Measurements from ENCODE around the gene CACNA1E. TPM values are rescaled to one million over a fixed set of nuclear protein-coding genes. Genes with fewer than 3 reads are reported as not detected.

CACNA1E gene
- total RNA-seq, 1 donor from 2014 or later, result 2.1 TPM

- H3K27ac Mint-ChIP-seq, result no peak overlapping the region
- no peak for DNase-seq (ENCODE audit: extremely low spot score, unreplicated experiment)
- H3K9me3 Mint-ChIP-seq, result no peaks in the 10 kb centered on the region
- TF ChIP-seq, protein P1, sequence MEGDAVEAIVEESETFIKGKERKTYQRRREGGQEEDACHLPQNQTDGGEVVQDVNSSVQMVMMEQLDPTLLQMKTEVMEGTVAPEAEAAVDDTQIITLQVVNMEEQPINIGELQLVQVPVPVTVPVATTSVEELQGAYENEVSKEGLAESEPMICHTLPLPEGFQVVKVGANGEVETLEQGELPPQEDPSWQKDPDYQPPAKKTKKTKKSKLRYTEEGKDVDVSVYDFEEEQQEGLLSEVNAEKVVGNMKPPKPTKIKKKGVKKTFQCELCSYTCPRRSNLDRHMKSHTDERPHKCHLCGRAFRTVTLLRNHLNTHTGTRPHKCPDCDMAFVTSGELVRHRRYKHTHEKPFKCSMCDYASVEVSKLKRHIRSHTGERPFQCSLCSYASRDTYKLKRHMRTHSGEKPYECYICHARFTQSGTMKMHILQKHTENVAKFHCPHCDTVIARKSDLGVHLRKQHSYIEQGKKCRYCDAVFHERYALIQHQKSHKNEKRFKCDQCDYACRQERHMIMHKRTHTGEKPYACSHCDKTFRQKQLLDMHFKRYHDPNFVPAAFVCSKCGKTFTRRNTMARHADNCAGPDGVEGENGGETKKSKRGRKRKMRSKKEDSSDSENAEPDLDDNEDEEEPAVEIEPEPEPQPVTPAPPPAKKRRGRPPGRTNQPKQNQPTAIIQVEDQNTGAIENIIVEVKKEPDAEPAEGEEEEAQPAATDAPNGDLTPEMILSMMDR (conservative IDR thresholded peaks at IDR 0.05), result no peak
- no peaks in the 10 kb centered on the region for H3K4me1 Mint-ChIP-seq (ENCODE audit: unreplicated experiment)
- no peaks in the 10 kb centered on the region for H3K36me3 Mint-ChIP-seq
- no peak overlapping the region for H3K4me3 Mint-ChIP-seq
- peaks cover 25% of the 10 kb centered on the region for H3K27me3 Mint-ChIP-seq
Measured at GRCh38 chr1:181594553-181594952, 111.2 kb downstream of the CACNA1E start.

GRCh38 chr1:181595234-181595633 lies 111.9 kb downstream of the CACNA1E start:
- TF ChIP-seq, protein P1 (conservative IDR thresholded peaks at IDR 0.05), result no peak
- Mint-ChIP-seq H3K36me3 (no peaks in the 10 kb centered on the region), H3K4me3 (no peak overlapping the region), H3K27me3 (peaks cover 31% of the 10 kb centered on the region), H3K9me3 (no peaks in the 10 kb centered on the region), H3K4me1 (ENCODE audit: unreplicated experiment) (no peaks in the 10 kb centered on the region), H3K27ac (no peak overlapping the region)
- DNase-seq (ENCODE audit: extremely low spot score, unreplicated experiment), result no peak

DNA sequence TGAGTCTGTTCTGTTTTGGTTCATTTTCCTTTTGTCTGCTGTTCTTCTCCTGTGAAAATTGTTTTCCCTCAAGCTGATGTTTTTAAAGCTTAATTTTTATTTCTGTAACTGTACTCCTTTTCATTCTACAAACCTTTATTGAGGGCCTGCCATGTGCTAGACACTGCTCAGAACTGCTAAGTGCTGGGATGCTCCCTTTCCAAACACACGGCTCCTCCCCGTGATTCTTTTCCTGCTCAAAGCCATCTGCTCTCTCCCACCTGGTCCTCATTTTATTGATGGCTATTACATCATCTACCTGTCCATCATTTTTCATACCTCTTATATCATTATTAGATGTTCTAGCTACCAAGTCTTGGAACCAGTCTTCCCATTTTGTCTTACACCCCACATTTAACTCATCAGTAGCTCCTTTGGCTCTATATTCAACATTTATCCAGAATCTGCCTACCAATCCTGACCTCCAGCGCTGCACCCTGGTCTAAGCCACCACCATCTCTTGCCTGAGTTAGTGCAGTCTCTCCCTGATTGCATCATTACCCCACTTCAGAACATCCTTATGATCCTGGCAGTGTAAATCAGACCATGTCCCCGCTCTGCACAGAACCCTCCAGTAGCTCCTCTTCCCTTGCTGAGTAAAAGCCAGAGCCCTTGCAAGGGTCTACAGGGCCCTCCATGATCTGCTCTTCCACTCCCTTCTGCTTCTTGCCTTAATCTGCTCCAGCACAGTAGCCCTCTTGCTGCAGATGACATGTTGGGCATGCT lies 118.1 kb downstream of the CACNA1E start:
- no peak for DNase-seq (ENCODE audit: extremely low spot score, unreplicated experiment)
- no peak overlapping the region for H3K27ac Mint-ChIP-seq
- H3K36me3 Mint-ChIP-seq, result no peaks in the 10 kb centered on the region
- no peaks in the 10 kb centered on the region for H3K9me3 Mint-ChIP-seq
- peaks cover 39% of the 10 kb centered on the region for H3K27me3 Mint-ChIP-seq
- no peaks in the 10 kb centered on the region for H3K4me1 Mint-ChIP-seq (ENCODE audit: unreplicated experiment)
- TF ChIP-seq, protein P1 (conservative IDR thresholded peaks at IDR 0.05), result no peak
- no peak overlapping the region for H3K4me3 Mint-ChIP-seq

DNA sequence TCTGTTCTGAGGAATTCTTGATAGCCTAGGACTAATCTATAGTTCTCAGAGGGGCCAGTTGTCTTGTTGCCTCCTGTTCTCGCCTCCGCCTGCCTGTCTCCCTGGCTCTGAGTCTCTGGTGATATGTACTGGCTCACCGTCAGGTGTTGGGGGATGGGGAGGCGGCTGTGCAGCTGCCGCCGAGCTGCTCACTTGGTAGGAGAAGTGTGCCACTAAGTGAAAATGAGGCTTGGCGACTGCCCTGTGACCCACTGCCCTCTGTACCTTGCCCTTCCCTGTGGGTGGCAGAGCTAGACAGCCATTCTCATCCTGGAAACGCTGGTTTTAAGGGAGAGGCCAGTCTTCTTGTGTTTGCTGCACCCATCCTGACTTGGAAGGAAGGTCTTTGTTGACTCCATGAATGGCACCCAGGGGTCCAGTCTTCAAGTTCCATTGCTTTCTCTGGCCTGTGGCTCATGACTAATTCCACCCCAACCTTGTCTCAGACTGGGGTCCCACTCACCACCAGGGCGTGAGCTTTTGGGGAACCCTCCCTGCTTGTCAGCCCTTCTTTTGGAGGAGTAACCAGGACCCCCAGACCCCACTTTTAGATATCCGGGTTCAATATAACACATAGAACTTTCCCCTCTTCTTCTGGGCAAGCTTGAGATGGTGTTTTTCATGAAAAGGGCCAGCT lies 120.6 kb downstream of the CACNA1E start:
- H3K9me3 Mint-ChIP-seq, result no peaks in the 10 kb centered on the region
- no peak overlapping the region for H3K27ac Mint-ChIP-seq
- peaks cover 52% of the 10 kb centered on the region for H3K27me3 Mint-ChIP-seq
- H3K36me3 Mint-ChIP-seq, result no peaks in the 10 kb centered on the region
- DNase-seq (ENCODE audit: extremely low spot score, unreplicated experiment), result no peak
- TF ChIP-seq, protein P1 (conservative IDR thresholded peaks at IDR 0.05), result no peak
- H3K4me3 Mint-ChIP-seq, result no peak overlapping the region
- H3K4me1 Mint-ChIP-seq (ENCODE audit: unreplicated experiment), result no peaks in the 10 kb centered on the region

DNA sequence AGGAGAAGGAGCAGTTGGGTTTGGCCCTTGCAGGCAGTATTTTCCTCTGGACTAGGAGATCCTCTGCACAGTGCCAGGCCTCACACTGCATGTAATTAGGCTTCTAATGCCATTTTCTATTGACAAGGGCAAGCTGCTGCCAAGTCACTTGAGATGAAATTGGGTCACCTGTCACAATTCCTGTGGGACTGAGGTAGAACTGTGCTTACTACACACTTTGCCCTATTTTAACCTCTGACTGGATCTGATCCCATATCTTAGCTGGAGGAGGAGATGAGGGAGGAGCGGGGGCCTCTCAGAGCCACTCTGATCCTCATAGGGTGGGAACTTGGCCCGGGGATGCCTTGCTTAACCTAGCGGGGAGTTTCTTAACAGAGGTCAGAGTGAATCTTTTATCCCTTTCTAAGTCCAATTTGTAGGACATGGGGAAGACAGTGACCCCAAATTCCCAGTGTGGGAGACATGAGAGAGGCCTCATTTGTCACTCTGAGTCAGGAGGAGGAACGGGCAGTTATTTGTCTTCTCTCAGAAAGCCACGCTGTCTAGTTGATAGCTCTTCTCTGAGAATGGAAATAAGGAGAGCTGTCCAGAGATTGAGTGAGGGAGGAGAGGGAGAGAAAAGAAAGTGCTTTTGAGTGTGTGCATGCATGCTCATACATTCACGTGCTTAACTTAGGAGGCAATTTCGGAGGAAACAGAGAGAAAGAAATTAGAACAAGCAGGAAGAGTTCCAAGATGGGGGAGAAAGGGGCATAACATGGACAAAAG lies 121.3 kb downstream of the CACNA1E start:
- TF ChIP-seq, protein P1 (conservative IDR thresholded peaks at IDR 0.05), result no peak
- H3K36me3 Mint-ChIP-seq, result no peaks in the 10 kb centered on the region
- no peak overlapping the region for H3K27ac Mint-ChIP-seq
- no peak overlapping the region for H3K4me3 Mint-ChIP-seq
- H3K4me1 Mint-ChIP-seq (ENCODE audit: unreplicated experiment), result peaks cover 4% of the 10 kb centered on the region
- H3K9me3 Mint-ChIP-seq, result no peaks in the 10 kb centered on the region
- peaks cover 52% of the 10 kb centered on the region for H3K27me3 Mint-ChIP-seq
- no peak for DNase-seq (ENCODE audit: extremely low spot score, unreplicated experiment)
